GM18517 (cell line): ENCODE data around the gene PSMB8.

ENCODE experiments used
- ATAC-seq: cut with Tn5 transposase; IDR thresholded peaks from one replicate; pipeline ENCODE4 v1.9.1; 2021; ENCODE audit warnings: mild to moderate bottlenecking, moderate library complexity; ENCODE audit not compliant: unreplicated experiment

The PSMB8 gene

GRCh38 chr6:32857156-32857891, 13.5 kb upstream of the PSMB8 start:
- no peak for ATAC-seq

- no peak for ATAC-seq
Measured at GRCh38 chr6:32855467-32856174, 11.8 kb upstream of the PSMB8 start.

GRCh38 chr6:32854376-32855178, 10.7 kb upstream of the PSMB8 start:
- ATAC-seq: peak; percentile 8

- peak; percentile 67 for ATAC-seq
Measured at GRCh38 chr6:32853541-32854375, 9.9 kb upstream of the PSMB8 start, which contains the start of the genes PSMB9 and TAP1. TSS of gene PSMB9 (plus strand) at chr6:32854192. CDS start at chr6:32854230, 38 bp downstream. TSS of gene TAP1 (minus strand) at chr6:32853704. CDS start at chr6:32853636, 68 bp downstream.

GRCh38 chr6:32852844-32853540, 9.1 kb upstream of the PSMB8 start:
- ATAC-seq: peak; percentile 19

- no peak for ATAC-seq
Measured at GRCh38 chr6:32852018-32852843, 8.4 kb upstream of the PSMB8 start.

GRCh38 chr6:32851025-32851424, 7.2 kb upstream of the PSMB8 start:
- ATAC-seq: no peak

GRCh38 chr6:32849126-32849525, 5.3 kb upstream of the PSMB8 start:
- no peak for ATAC-seq

- no peak for ATAC-seq
Measured at GRCh38 chr6:32847795-32848194, 3.9 kb upstream of the PSMB8 start.

GRCh38 chr6:32847004-32847403, 3.2 kb upstream of the PSMB8 start:
- ATAC-seq: no peak

GRCh38 chr6:32845384-32845884, 1.6 kb upstream of the PSMB8 start:
- no peak for ATAC-seq

- ATAC-seq: no peak
Measured at GRCh38 chr6:32844839-32845383, 1.1 kb upstream of the PSMB8 start.

- no peak for ATAC-seq
Measured at GRCh38 chr6:32843331-32843978, 392 bp downstream of the PSMB8 start.

- ATAC-seq: no peak
Measured at GRCh38 chr6:32842690-32843089, 1.2 kb downstream of the PSMB8 start.

GRCh38 chr6:32842021-32842650, 1.7 kb downstream of the PSMB8 start:
- ATAC-seq: no peak

GRCh38 chr6:32840604-32841246, 3.1 kb downstream of the PSMB8 start:
- ATAC-seq: no peak

- no peak for ATAC-seq
Measured at GRCh38 chr6:32839356-32839755, 4.5 kb downstream of the PSMB8 start.
